K562 (cell line): Measurements from ENCODE around the gene P2RY6. TPM values are rescaled to one million over a fixed set of nuclear protein-coding genes. Genes with fewer than 3 reads are reported as not detected.

Experiments
- ATAC-seq: fragments of 200-7000 bp; cut with Tn5 transposase; 3 replicates; pipeline ENCODE4 v1.9.1; 2020; ENCODE audit warnings: moderate library complexity
- BruUV-seq: library from RNA; stranded (reverse); fragments of 400-500 nt; replicated peaks from 2 replicates; lab custom pipeline; 2021; lab: Mats Ljungman, UMichigan
- CTCF ChIA-PET: fragments of 300-600 bp; formaldehyde crosslinking; extraction: SDS; loops from one replicate; lab custom pipeline; 2021; ENCODE audit warnings: low intra/inter-chr PET ratio; lab: Yijun Ruan, JAX
- POLR2A ChIA-PET: fragments of 300-600, 350-650 bp; sonication (Branson Sonifier 250); formaldehyde crosslinking; extraction: SDS; loops from one replicate; lab custom pipeline; 2021; ENCODE audit warnings: antibody characterized with exemption, inconsistent platforms; lab: Yijun Ruan, JAX
- DNase-seq, 4 experiments: peaks; one replicate each; pipeline versions ENCODE4 v3.0.0 to v3.0.0-alpha.2; 2011 to 2018; ENCODE audit warnings: low spot score in 3 of 4, mixed read lengths in 3 of 4; ENCODE audit errors: extremely low read depth in 1 of 4
- FAIRE-seq: peaks from 2 replicates; lab custom pipeline; 2011; peaks lifted over from hg19 to GRCh38; lab: Jason Lieb, UNC
- H2AFZ ChIP-seq: 2 replicates; pipeline ENCODE4 v1.6.0; 2011; ENCODE audit warnings: low read depth, low read length, control low read depth, inconsistent platforms
- H3K27ac ChIP-seq: fragments of 200-600 bp; 3 replicates; pipeline ENCODE4 v1.8.0; 2011; ENCODE audit warnings: low read depth, mild to moderate bottlenecking, control low read depth, inconsistent platforms, low read length, moderate library complexity, mixed read lengths; ENCODE audit errors: extremely low read depth
- H3K27me3 ChIP-seq, 2 experiments: fragments of 300-600 bp in 1 of 2; 2 replicates in 1 of 2; 3 replicates in 1 of 2; pipeline versions ENCODE4 v1.6.0 to v1.8.0; 2011; ENCODE audit warnings: inconsistent platforms in 2 of 2, low read length in 2 of 2, mild to moderate bottlenecking in 1 of 2, mixed read lengths in 1 of 2, moderate library complexity in 1 of 2; ENCODE audit not compliant: control insufficient read depth in 2 of 2, insufficient read depth in 2 of 2
- H3K36me3 ChIP-seq: fragments of 300-600 bp; 3 replicates; pipeline ENCODE4 v1.8.0; 2011; ENCODE audit warnings: mild to moderate bottlenecking, low read length, inconsistent platforms; ENCODE audit not compliant: control insufficient read depth, insufficient read depth
- H3K4me1 ChIP-seq, 2 experiments: fragments of 200-600 bp in 1 of 2; replicated peaks in 1 of 2; 2 replicates in 1 of 2; 3 replicates in 1 of 2; pipeline versions ENCODE4 v1.5.1 to v1.8.0; 2011; ENCODE audit warnings: inconsistent platforms in 2 of 2, low read length in 2 of 2, mild to moderate bottlenecking in 1 of 2, mixed read lengths in 1 of 2, moderate library complexity in 1 of 2; ENCODE audit not compliant: control insufficient read depth in 2 of 2, insufficient read depth in 2 of 2
- H3K4me2 ChIP-seq: 2 replicates; pipeline ENCODE4 v1.6.1; 2011; ENCODE audit warnings: low read length, control low read depth, inconsistent platforms, mixed read lengths; ENCODE audit not compliant: insufficient read depth
- H3K4me3 ChIP-seq: fragments of 200-600 bp; sonication (generic), shearing (Covaris generic); 2 replicates; pipeline ENCODE4 v1.5.1; 2016; ENCODE audit warnings: control low read depth, inconsistent platforms
- H3K79me2 ChIP-seq: fragments of 200-600 bp; 3 replicates; pipeline ENCODE4 v1.8.0; 2011; ENCODE audit warnings: low read length, inconsistent platforms; ENCODE audit not compliant: control insufficient read depth, insufficient read depth
- H3K9ac ChIP-seq, 2 experiments: 2 replicates each; pipeline versions ENCODE4 v1.6.0 to v1.6.1; 2011; ENCODE audit warnings: low read depth in 2 of 2, low read length in 2 of 2, control low read depth in 1 of 2, inconsistent platforms in 1 of 2, mild to moderate bottlenecking in 1 of 2, mixed read lengths in 1 of 2; ENCODE audit not compliant: insufficient read depth in 1 of 2
- H3K9me1 ChIP-seq: one replicate; pipeline ENCODE4 v1.6.0; 2011; ENCODE audit warnings: inconsistent platforms, mild to moderate bottlenecking, low read length, moderate library complexity; ENCODE audit not compliant: control insufficient read depth, insufficient read depth
- H3K9me3 ChIP-seq: replicated peaks from 2 replicates; pipeline ENCODE4 v1.5.1; 2011; ENCODE audit warnings: low read depth, low read length, inconsistent platforms; ENCODE audit not compliant: control insufficient read depth, insufficient read depth
- H4K20me1 ChIP-seq: replicated peaks from 2 replicates; pipeline ENCODE4 v1.6.1; 2011; ENCODE audit warnings: low read length, inconsistent platforms, mixed read lengths; ENCODE audit not compliant: control insufficient read depth, insufficient read depth
- BHLHE40 ChIP-seq: IDR thresholded peaks from 2 replicates; pipeline ENCODE4 v1.6.1; 2011; ENCODE audit warnings: low read length, improper control_type of control experiment
- FUS ChIP-seq: fragments of 200-400 bp; formaldehyde crosslinking; optimal IDR thresholded peaks from 2 replicates; pipeline ENCODE3; 2017; ENCODE audit warnings: low read depth, low read length
- WGBS: fragments of 100-300 bp; shearing (Covaris generic); methylation state at CpG from one replicate; pipeline ENCODE4 v1.1.6; 2016; ENCODE audit warnings: low coverage, mixed read lengths; ENCODE audit not compliant: insufficient coverage; ENCODE audit errors: missing lambda C conversion rate; 5-methylcytosine and 5-hydroxymethylcytosine counted together
- in situ Hi-C: fragments of 300-500 bp; cut with MboI; formaldehyde crosslinking; loops from 4 replicates; pipeline ENCODE4 v1.15.0; 2018; ENCODE audit warnings: inconsistent platforms, mixed read lengths
- intact Hi-C: fragments of 100-400 bp; cut with micrococcal nuclease; formaldehyde crosslinking; loops from 2 replicates; pipeline ENCODE4 v1.14.2; 2022
- polyA plus RNA-seq, 8 experiments: library from polyadenylated mRNA; depleted of rRNA in 4 of 8; stranded (reverse) in 5 of 8; unstranded in 3 of 8; fragments of >200 nt; fragmentation: Nextera tagmentation in 2 of 8; fragmentation: Illumina TruSeq in 1 of 8; extraction: Ambion mirVana in 2 of 8; extraction: Trizol in 1 of 8; gene quantifications; 2 replicates each; pipeline versions ENCODE4 v1.2.1 to v1.2.3, GENCODE V29; 2011 to 2014; ENCODE audit warnings: inconsistent platforms in 1 of 8, missing spikeins in 1 of 8
- total RNA-seq, 7 experiments: library from RNA; depleted of rRNA in 6 of 7; stranded (reverse); fragments of >200 nt in 6 of 7; fragmentation: Illumina TruSeq in 2 of 7; extraction: Trizol in 2 of 7; gene quantifications; 2 replicates each; pipeline versions ENCODE4 v1.2.1 to v1.2.3, GENCODE V29; 2011 to 2021; ENCODE audit warnings: low replicate concordance in 1 of 7
- TF ChIP-seq, protein P1 (sequence below): sonication (generic); formaldehyde crosslinking; IDR thresholded peaks from 2 replicates; pipeline ENCODE4 v1.8.1; 2023; ENCODE audit warnings: mild to moderate bottlenecking, missing genetic modification reagents
- TF ChIP-seq, protein P2 (sequence below), 2 experiments: fragments of 450-650 bp in 1 of 2; sonication (generic) in 1 of 2; formaldehyde crosslinking in 1 of 2; IDR thresholded peaks; 2 replicates each; pipeline versions ENCODE4 v1.7.1 to v1.9.0; 2016 to 2022; ENCODE audit warnings: inconsistent platforms in 1 of 2, mild to moderate bottlenecking in 1 of 2, missing genetic modification reagents in 1 of 2
- TF ChIP-seq, protein P3 (sequence below): sonication (generic); formaldehyde crosslinking; IDR thresholded peaks from 2 replicates; pipeline ENCODE4 v1.5.0; 2020; ENCODE audit warnings: missing genetic modification reagents

Gene P2RY6
- total and polyA plus RNA-seq, 9 of the 15 experiments (the other 6 are each of a cell fraction or from before 2014, with no cell fraction given) = not detected

DNA sequence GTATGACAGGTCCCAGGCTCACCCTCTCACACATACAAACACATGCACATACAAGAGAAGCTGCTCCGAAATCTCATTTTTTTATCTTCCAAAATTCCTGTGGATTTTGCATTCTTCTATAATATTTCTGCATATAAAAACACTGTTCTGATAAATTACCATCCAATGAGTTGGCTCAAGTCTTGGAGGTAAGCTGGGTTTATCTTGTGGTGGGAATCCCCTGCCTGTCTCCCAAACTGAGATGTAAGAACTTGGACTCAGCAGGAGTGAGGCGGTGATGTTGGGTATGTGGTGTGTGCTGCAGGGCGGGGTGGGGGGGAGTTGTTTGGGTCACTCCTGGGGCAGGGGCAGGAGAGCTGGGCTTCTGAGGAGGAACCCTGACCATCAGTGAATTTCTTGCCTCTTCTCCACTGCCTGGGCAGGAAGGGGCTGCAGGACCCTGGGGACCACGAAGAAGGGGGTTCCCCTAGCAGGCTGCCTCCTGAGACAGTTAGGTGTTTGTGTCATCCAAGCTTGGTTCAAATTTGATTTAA, 6.8 kb upstream of the P2RY6 start (continued):
- no peak for TF ChIP-seq FUS

DNA sequence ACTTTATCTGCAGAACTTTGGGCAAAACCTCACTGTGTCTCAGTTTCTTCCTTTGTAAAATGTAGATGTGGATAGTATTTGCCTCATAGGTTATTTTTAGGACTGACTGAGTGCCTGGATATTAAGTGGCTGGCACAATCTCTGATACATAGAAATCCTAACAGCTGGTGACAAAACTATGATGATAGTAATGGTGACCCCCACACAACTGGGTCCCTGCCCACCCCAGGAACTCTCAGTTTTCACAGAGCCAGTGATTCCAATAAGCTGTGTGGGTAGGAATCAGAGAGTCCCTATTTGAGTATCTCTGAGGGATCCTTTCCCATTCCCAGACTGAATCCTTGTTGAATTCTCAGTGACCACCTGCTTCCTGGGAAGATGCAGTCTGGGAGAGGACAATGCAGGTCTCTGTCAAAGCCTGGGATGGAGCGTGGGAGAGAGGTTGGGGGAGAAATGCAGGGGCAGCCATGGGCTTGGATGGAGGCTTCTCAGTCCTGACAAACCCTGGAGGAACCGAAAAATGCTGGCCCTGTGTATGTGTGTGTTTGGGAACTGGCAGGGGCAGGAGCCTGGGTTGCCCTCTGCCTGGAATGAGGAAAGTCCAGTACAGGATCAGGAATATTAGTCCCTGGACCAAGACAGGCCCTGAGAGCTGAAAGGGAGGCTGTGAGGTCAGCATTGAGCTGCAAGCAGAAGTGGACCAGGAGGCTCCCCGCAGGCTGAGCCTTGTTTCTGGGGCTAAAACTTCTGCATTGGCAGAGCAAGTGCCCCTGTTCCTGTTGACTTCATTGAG, 6.1 kb upstream of the P2RY6 start:
- in situ Hi-C loops = no loop called here
- H3K9me1 ChIP-seq = no peaks in the 10 kb centered on the region
- intact Hi-C loops = no loop called here
- no peak overlapping the region for H2AFZ ChIP-seq
- H4K20me1 ChIP-seq = no peaks in the 10 kb centered on the region
- no peak overlapping the region for H3K9ac ChIP-seq
- FAIRE-seq (no peak), DNase-seq (no peak), ATAC-seq (no peak)
- H3K4me1 ChIP-seq = peaks cover 0 to 13% of the 10 kb centered on the region in 2 experiments; a peak in 1 of 5 replicates
- no peaks in the 10 kb centered on the region for H3K79me2 ChIP-seq
- BruUV-seq = no TSS peak
- CTCF ChIA-PET = no interaction called here
- no peak overlapping the region for H3K4me2 ChIP-seq
- H3K27ac ChIP-seq = no peak overlapping the region
- POLR2A ChIA-PET = interaction anchor here (0.6 kb wide), 1 partner anchor 18 kb away, joined by 3 read pairs; no protein-coding TSS in a partner anchor
- H3K27me3 ChIP-seq = peaks cover 27 to 72% of the 10 kb centered on the region in 2 experiments
- 0% methylated on average over 3 of the region's 3 CpGs for WGBS
- H3K9me3 ChIP-seq = no peaks in the 10 kb centered on the region
- H3K36me3 ChIP-seq = no peaks in the 10 kb centered on the region
- H3K4me3 ChIP-seq = no peak overlapping the region
- TF ChIP-seq, protein P1, sequence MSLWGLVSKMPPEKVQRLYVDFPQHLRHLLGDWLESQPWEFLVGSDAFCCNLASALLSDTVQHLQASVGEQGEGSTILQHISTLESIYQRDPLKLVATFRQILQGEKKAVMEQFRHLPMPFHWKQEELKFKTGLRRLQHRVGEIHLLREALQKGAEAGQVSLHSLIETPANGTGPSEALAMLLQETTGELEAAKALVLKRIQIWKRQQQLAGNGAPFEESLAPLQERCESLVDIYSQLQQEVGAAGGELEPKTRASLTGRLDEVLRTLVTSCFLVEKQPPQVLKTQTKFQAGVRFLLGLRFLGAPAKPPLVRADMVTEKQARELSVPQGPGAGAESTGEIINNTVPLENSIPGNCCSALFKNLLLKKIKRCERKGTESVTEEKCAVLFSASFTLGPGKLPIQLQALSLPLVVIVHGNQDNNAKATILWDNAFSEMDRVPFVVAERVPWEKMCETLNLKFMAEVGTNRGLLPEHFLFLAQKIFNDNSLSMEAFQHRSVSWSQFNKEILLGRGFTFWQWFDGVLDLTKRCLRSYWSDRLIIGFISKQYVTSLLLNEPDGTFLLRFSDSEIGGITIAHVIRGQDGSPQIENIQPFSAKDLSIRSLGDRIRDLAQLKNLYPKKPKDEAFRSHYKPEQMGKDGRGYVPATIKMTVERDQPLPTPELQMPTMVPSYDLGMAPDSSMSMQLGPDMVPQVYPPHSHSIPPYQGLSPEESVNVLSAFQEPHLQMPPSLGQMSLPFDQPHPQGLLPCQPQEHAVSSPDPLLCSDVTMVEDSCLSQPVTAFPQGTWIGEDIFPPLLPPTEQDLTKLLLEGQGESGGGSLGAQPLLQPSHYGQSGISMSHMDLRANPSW (CRISPR knock-in tag) = no peak
- TF ChIP-seq, protein P2, sequence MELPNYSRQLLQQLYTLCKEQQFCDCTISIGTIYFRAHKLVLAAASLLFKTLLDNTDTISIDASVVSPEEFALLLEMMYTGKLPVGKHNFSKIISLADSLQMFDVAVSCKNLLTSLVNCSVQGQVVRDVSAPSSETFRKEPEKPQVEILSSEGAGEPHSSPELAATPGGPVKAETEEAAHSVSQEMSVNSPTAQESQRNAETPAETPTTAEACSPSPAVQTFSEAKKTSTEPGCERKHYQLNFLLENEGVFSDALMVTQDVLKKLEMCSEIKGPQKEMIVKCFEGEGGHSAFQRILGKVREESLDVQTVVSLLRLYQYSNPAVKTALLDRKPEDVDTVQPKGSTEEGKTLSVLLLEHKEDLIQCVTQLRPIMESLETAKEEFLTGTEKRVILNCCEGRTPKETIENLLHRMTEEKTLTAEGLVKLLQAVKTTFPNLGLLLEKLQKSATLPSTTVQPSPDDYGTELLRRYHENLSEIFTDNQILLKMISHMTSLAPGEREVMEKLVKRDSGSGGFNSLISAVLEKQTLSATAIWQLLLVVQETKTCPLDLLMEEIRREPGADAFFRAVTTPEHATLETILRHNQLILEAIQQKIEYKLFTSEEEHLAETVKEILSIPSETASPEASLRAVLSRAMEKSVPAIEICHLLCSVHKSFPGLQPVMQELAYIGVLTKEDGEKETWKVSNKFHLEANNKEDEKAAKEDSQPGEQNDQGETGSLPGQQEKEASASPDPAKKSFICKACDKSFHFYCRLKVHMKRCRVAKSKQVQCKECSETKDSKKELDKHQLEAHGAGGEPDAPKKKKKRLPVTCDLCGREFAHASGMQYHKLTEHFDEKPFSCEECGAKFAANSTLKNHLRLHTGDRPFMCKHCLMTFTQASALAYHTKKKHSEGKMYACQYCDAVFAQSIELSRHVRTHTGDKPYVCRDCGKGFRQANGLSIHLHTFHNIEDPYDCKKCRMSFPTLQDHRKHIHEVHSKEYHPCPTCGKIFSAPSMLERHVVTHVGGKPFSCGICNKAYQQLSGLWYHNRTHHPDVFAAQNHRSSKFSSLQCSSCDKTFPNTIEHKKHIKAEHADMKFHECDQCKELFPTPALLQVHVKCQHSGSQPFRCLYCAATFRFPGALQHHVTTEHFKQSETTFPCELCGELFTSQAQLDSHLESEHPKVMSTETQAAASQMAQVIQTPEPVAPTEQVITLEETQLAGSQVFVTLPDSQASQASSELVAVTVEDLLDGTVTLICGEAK (IDR thresholded peaks at IDR 0.05) = no peak
- TF ChIP-seq, protein P2 (CRISPR knock-in tag; IDR thresholded peaks at IDR 0.05) = no peak
- TF ChIP-seq, protein P3, sequence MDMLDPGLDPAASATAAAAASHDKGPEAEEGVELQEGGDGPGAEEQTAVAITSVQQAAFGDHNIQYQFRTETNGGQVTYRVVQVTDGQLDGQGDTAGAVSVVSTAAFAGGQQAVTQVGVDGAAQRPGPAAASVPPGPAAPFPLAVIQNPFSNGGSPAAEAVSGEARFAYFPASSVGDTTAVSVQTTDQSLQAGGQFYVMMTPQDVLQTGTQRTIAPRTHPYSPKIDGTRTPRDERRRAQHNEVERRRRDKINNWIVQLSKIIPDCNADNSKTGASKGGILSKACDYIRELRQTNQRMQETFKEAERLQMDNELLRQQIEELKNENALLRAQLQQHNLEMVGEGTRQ (CRISPR knock-in tag) = no peak
- no peak for TF ChIP-seq BHLHE40
